Measurements from ENCODE around the gene CNTLN.
"Not testable (repeated sequence)": the region's sequence is repeated elsewhere in the genome, so short reads cannot be mapped to it uniquely, and the experiment has no call there.

CNTLN gene

DNA sequence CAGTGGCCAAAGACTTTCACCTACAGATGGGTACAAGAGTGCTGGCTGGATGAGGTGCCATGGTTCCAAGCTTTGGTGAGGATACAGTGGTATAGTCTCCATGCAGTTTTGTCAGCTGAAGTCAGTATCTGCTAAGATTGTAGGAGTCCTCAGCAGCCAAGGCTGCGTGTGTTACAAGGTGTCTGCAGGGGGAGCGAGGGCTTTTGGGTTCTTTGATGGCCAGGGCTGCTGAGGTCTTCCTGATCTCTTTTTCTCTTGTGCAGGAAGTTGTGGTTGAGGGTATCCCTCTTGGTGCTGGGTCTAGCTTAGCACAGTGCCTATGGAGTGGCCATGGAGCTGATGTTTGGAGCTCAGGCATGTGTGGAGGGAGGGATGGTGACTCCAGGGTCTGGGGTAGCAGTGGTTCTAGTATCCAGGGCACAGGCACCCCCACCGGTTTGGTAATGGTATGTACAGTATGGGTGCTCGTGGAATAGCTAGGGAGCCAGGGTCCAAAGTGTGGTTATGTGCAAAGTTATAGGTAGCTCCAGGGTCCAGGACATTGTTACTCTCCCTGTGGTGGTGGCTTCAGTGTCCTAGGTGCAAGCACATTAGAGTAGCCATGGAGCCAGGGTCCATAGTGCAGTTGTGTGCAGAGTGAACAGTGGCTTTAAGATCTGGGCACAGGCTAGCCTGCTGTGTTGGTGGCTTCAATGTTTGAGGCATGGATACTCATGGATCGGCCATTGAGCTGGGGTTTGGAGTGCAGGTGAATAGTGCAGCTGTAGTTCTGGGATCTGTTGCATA is 36.7 kb downstream of the CNTLN start:
- DNase-seq (ENCODE audit: low read depth in 2 of 2): no peak

- not testable (repeated sequence) for DNase-seq (ENCODE audit: low read depth in 2 of 2)
These were observed 42.7 kb downstream of the CNTLN start for GRCh38 chr9:17177496-17177895.

DNA sequence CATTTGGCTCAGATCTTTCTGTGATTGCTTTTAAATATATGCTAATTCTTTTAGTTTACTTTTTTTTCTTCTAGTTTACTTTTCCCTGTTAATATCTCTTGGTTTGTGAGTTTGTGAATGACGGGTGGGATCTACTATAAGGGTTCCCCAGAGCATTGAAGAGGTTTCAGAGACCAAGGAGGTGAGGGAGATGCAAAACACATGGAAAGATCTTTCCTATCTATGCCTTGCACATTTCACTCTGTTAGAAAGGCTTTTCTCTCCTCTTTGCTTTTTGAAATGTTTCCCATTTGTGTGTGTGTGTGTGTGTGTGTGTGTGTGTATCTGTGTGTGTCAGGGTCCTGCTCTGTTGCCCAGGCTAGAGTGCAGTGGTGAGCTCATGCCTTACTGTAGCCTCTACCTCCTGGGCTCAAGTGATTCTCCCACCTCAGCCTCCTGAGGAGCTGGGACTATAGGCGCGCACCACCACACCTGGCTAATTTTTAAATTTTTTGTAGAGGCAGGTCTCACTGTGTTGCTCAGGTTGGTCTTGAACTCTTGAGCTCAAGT is 50.7 kb downstream of the CNTLN start:
- DNase-seq (ENCODE audit: low read depth in 2 of 2): no peak

DNA sequence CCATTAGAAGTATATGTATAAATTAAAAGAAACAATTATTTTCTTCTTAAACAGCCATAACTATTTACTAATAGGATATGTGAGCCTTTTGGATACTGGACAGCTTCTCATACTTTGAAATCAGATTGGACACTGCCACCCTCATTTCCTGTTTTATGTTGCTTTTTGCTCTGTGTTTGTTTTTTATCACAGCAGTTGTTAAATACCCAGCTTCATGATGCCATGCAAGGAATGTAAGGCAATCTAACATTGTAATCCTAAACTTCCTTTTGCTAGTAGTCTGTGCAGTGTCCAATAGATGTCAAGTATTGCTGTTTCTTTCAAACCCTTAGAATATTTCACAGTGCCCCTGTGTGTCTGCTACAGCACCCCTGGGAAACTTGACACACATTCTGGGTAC is 56.2 kb downstream of the CNTLN start:
- DNase-seq (ENCODE audit: low read depth in 2 of 2): no peak

- no peak for DNase-seq (ENCODE audit: low read depth in 2 of 2)
These were observed 69.8 kb downstream of the CNTLN start for GRCh38 chr9:17204611-17205152.

- DNase-seq (ENCODE audit: low read depth in 2 of 2): no peak
These were observed 81.2 kb downstream of the CNTLN start for GRCh38 chr9:17216011-17216410.

DNA sequence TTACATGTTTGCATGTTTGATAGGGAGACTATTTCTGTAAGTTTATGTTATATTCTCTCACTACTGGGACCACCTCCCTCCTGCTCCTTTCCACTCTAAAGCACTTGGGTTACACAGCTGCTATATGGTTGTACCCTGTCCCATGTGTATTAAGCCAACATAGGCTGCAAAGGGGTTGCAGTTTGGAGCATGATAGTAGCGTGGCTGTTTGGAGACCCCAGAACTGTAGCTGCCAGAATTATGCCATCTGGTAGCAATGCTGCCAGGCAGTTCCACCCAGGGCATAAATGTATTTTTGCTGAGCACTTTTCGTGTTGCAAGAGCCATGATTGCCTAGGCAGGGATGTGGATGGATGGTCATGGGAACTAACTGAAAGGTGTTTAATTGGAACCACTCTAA is 81.8 kb downstream of the CNTLN start:
- no peak for DNase-seq (ENCODE audit: low read depth in 2 of 2)

DNA sequence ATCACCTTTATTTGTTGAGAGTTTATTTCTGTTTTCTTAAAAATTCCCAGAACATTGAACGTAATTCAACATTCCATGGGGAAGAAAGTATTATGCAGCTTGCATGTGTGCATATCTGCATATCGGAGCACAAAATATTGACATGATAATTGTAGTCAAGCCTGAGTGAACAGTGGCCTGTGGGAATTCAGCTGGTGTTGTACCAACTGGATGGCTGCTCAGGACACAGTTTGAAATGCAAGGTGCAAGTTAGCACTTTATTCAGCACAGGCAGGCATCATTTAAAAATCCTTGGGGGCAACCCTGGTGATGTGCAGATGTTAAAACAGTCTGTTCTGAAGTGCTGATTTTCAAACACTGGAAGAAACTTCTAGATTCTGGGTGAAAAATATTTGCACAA is 82.4 kb downstream of the CNTLN start:
- no peak for DNase-seq (ENCODE audit: low read depth in 2 of 2)

GRCh38 chr9:17219261-17219660 is 84.4 kb downstream of the CNTLN start:
- DNase-seq (ENCODE audit: low read depth in 2 of 2): no peak

- DNase-seq (ENCODE audit: low read depth in 2 of 2): no peak
These were observed 88.1 kb downstream of the CNTLN start for GRCh38 chr9:17222932-17223331.

GRCh38 chr9:17225407-17225806 is 90.6 kb downstream of the CNTLN start:
- DNase-seq (ENCODE audit: low read depth in 2 of 2): no peak

DNA sequence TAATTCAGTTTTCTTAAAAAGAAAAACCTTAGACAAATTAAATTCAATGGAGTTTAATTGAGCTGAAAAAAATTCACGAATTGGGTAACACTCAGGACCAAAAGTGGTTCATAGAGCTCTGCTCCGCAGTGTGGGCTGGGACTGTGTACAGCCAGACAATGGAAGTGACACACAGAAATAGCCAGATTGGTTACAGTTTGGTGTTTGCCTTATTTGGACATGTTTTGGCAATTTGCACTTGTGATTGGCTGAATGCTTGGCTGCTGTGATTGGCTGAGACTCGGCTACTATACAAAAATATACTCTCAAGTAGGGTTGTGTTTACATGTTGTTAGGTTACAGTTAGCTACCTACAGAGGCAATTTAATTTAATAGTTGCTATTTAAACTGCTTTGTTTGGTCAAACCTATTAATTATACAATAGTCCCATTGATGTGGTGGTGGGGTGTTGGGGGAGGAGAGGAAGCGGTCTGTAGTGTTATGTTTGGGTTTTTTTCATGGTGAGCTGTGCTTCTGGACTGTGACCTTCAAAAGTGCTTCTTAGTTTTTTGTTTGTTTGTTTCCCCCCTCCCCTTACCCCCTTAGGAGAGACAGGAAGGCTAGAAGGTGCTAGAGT is 95.2 kb downstream of the CNTLN start:
- DNase-seq (ENCODE audit: low read depth in 2 of 2): no peak

- no peak for DNase-seq (ENCODE audit: low read depth in 2 of 2)
These were observed 95.8 kb downstream of the CNTLN start for GRCh38 chr9:17230646-17231045.

- no peak for DNase-seq (ENCODE audit: low read depth in 2 of 2)
These were observed 101.3 kb downstream of the CNTLN start for GRCh38 chr9:17236147-17236546.

- no peak for DNase-seq (ENCODE audit: low read depth in 2 of 2)
These were observed 111.9 kb downstream of the CNTLN start for GRCh38 chr9:17246770-17247169.

GRCh38 chr9:17251100-17251499 is 116.3 kb downstream of the CNTLN start:
- no peak for DNase-seq (ENCODE audit: low read depth in 2 of 2)

GRCh38 chr9:17268531-17269188 is 133.8 kb downstream of the CNTLN start:
- not testable (repeated sequence) for DNase-seq (ENCODE audit: low read depth in 2 of 2)

DNA sequence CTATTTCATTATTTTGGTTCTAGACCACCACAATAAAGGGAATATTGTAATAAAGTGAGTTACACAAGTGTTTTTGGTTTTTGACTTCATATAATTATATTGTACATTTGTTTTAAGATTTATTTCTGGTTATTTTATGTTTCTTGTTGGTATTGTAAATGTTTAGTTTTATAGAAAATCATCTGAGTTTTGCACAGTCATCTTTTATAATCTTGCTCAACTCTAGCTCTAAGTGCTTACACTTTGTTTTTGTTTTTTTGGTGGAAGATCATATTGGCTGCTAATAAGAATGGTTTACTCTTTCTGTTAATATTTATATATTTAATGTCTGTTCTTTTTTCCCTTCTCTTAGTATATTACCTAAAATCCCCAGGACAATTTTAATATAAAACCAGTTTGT is 135.0 kb downstream of the CNTLN start:
- DNase-seq (ENCODE audit: low read depth in 2 of 2): no peak

DNA sequence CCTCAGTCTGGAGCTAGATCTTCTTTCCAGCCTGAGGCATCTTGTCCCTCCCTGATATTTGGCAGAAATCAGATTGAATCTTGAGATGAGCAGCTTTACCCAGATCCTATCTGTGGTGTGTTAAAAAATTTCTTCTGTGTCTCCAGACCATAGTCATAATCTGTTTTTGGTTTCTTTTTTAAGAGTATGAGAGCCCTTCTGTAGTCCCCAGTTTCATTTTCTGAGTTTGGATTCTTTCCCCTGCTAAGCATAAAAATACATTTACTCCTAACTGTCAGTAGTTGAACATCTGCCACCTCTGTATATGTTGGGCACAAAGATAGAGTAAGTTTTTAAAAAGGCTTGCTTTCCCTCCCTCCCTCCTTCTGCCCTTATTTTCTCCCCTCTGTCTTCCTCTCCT is 137.7 kb downstream of the CNTLN start:
- no peak for DNase-seq (ENCODE audit: low read depth in 2 of 2)

GRCh38 chr9:17280350-17281012 is 145.6 kb downstream of the CNTLN start:
- DNase-seq (ENCODE audit: low read depth in 2 of 2): no peak

- DNase-seq (ENCODE audit: low read depth in 2 of 2): not testable (repeated sequence)
These were observed 155.8 kb downstream of the CNTLN start for GRCh38 chr9:17290673-17291072.

GRCh38 chr9:17291766-17292165 is 156.9 kb downstream of the CNTLN start:
- no peak for DNase-seq (ENCODE audit: low read depth in 2 of 2)

Measured in stimulated activated CD8-positive, alpha-beta memory T cell treated with anti-CD3 and anti-CD28 coated beads, Interleukin-7, amount 100 ng/mL, for 1 hour (primary cell).